GM12892 (cell line): Measurements from ENCODE around the gene GTF3C2.

Experiments
- POLR2AphosphoS5 ChIP-seq: IDR thresholded peaks from 2 replicates; pipeline ENCODE4 v1.6.1; 2011; ENCODE audit warnings: low read depth, low read length, control low read depth
- TAF1 ChIP-seq: IDR thresholded peaks from 2 replicates; pipeline ENCODE4 v1.6.1; 2011; ENCODE audit warnings: low read depth, mild to moderate bottlenecking, control low read depth, low read length, borderline replicate concordance

GRCh38 chr2:27284996-27285395, 71.6 kb downstream of the GTF3C2 start:
- TF ChIP-seq TAF1: no peak
- TF ChIP-seq POLR2AphosphoS5: no peak
